Keratinocyte (primary cell): Measurements from ENCODE around the gene ARFRP1.

Experiments
- EZH2 ChIP-seq: IDR thresholded peaks from one replicate; pipeline ENCODE4 v1.6.1; 2012; ENCODE audit warnings: inconsistent platforms, mild to moderate bottlenecking, low read length, moderate library complexity
- TF ChIP-seq, protein P1 (sequence below), 3 experiments: IDR thresholded peaks in 1 of 3; conservative IDR thresholded peaks in 1 of 3; optimal IDR thresholded peaks in 1 of 3; 2 replicates in 2 of 3; 3 replicates in 1 of 3; pipeline versions ENCODE3 to v1.5.1; 2011; ENCODE audit warnings: low read length in 3 of 3, mild to moderate bottlenecking in 3 of 3, moderate library complexity in 2 of 3, control low read depth in 1 of 3, inconsistent platforms in 1 of 3; ENCODE audit not compliant: insufficient read depth in 2 of 3; ENCODE audit errors: extremely low read depth in 1 of 3

DNA sequence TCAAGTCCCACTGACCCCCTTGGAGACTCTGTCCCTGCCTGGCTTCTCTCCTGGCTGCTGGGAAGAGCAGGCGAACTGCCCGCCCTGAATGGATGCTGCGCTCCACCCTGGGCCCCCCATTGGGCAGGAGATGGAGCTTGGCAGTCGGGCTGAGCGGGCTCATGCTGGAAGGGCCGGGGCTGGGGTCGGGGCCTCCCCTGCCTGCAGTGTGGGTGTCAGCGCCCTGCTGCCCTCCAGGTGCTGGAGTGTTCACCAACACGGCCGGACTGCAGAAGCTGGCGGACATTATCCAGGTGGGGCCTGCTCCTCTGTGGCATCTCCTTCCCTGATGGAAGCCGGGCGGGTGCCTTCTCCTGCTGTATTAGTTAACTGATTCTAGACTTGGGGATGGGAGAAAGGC is 27.3 kb downstream of the ARFRP1 start:
- TF ChIP-seq, protein P1, sequence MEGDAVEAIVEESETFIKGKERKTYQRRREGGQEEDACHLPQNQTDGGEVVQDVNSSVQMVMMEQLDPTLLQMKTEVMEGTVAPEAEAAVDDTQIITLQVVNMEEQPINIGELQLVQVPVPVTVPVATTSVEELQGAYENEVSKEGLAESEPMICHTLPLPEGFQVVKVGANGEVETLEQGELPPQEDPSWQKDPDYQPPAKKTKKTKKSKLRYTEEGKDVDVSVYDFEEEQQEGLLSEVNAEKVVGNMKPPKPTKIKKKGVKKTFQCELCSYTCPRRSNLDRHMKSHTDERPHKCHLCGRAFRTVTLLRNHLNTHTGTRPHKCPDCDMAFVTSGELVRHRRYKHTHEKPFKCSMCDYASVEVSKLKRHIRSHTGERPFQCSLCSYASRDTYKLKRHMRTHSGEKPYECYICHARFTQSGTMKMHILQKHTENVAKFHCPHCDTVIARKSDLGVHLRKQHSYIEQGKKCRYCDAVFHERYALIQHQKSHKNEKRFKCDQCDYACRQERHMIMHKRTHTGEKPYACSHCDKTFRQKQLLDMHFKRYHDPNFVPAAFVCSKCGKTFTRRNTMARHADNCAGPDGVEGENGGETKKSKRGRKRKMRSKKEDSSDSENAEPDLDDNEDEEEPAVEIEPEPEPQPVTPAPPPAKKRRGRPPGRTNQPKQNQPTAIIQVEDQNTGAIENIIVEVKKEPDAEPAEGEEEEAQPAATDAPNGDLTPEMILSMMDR (optimal IDR thresholded peaks at IDR 0.05 in 1 of 3, IDR thresholded peaks at IDR 0.05 in 1 of 3, conservative IDR thresholded peaks at IDR 0.05 in 1 of 3; ENCODE audit: extremely low read depth in 1 of 3, insufficient read depth in 2 of 3, low read length in 3 of 3): no peak
- no peak for TF ChIP-seq EZH2
